DND-41 (cell line): ENCODE results near the gene NFKBIL1.

Experiments
- ATAC-seq: fragments of 200-7000 bp; cut with Tn5 transposase; 3 replicates; pipeline ENCODE4 v1.9.1; 2021; ENCODE audit warnings: low read depth; ENCODE audit not compliant: insufficient read depth
- DNase-seq: peaks from one replicate; pipeline ENCODE4 v3.0.0-alpha.2; 2020
- H2AFZ ChIP-seq: 2 replicates; pipeline ENCODE4 v1.6.0; 2012; ENCODE audit warnings: low read depth, low read length
- H3K27ac ChIP-seq: 2 replicates; pipeline ENCODE4 v1.5.1; 2012; ENCODE audit warnings: low read length, inconsistent platforms
- H3K27me3 ChIP-seq: fragments of 200-600 bp; sonication (generic); 2 replicates; pipeline ENCODE4 v1.6.0; 2012; ENCODE audit warnings: low read length, mild to moderate bottlenecking, inconsistent platforms; ENCODE audit not compliant: insufficient read depth, poor library complexity
- H3K36me3 ChIP-seq: 2 replicates; pipeline ENCODE4 v1.5.1; 2012; ENCODE audit warnings: low read length, inconsistent platforms; ENCODE audit not compliant: insufficient read depth
- H3K4me1 ChIP-seq: 2 replicates; pipeline ENCODE4 v1.5.1; 2012; ENCODE audit warnings: mild to moderate bottlenecking, low read length; ENCODE audit not compliant: insufficient read depth
- H3K4me2 ChIP-seq: 2 replicates; pipeline ENCODE4 v1.6.0; 2012; ENCODE audit warnings: mild to moderate bottlenecking, moderate library complexity, low read length, inconsistent platforms; ENCODE audit not compliant: insufficient read depth
- H3K4me3 ChIP-seq, 2 experiments: fragments of 200-600 bp in 1 of 2; shearing (Covaris generic) in 1 of 2; 2 replicates each; pipeline ENCODE4 v1.5.1; 2012 to 2016; ENCODE audit warnings: inconsistent platforms in 2 of 2, low read length in 2 of 2, mild to moderate bottlenecking in 2 of 2, low read depth in 1 of 2, moderate library complexity in 1 of 2
- H3K79me2 ChIP-seq: 2 replicates; pipeline ENCODE4 v1.6.0; 2012; ENCODE audit warnings: low read length, inconsistent platforms; ENCODE audit not compliant: insufficient read depth
- H3K9ac ChIP-seq: 2 replicates; pipeline ENCODE4 v1.6.0; 2012; ENCODE audit warnings: low read depth, mild to moderate bottlenecking, inconsistent platforms, low read length, moderate library complexity
- H3K9me3 ChIP-seq: 2 replicates; pipeline ENCODE4 v1.5.1; 2012; ENCODE audit warnings: low read length, moderate library complexity, mild to moderate bottlenecking, inconsistent platforms; ENCODE audit not compliant: insufficient read depth, severe bottlenecking
- H4K20me1 ChIP-seq: 2 replicates; pipeline ENCODE4 v1.6.0; 2012; ENCODE audit warnings: low read length; ENCODE audit not compliant: insufficient read depth
- EZH2 ChIP-seq: IDR thresholded peaks from 3 replicates; pipeline ENCODE4 v1.6.1; 2012; ENCODE audit warnings: borderline replicate concordance, low read depth, mild to moderate bottlenecking, moderate library complexity, low read length, inconsistent platforms; ENCODE audit not compliant: severe bottlenecking
- TF ChIP-seq, protein P1 (sequence below): IDR thresholded peaks from 2 replicates; pipeline ENCODE4 v1.5.1; 2012; ENCODE audit warnings: borderline replicate concordance, low read length, moderate library complexity, mild to moderate bottlenecking; ENCODE audit not compliant: poor library complexity, severe bottlenecking; ENCODE audit errors: extremely low read depth

Gene NFKBIL1

GRCh38 chr6:31531162-31531561, 16.2 kb upstream of the NFKBIL1 start:
- Histone ChIP-seq H4K20me1 (peaks cover 70% of the 10 kb centered on the region), H3K27me3 (no peaks in the 10 kb centered on the region), H3K9ac (no peak overlapping the region), H3K4me2 (no peak overlapping the region), H3K79me2 (peaks cover 29% of the 10 kb centered on the region), H3K27ac (no peak overlapping the region), H3K9me3 (no peaks in the 10 kb centered on the region), H3K4me3 (no peak overlapping the region), H2AFZ (no peak overlapping the region), H3K36me3 (peaks cover 67% of the 10 kb centered on the region), H3K4me1 (0 out of 2 replicates have a peak, but pooled peaks cover 3% of the 10 kb centered on the region)
- no peak for ATAC-seq
- TF ChIP-seq, protein P1, sequence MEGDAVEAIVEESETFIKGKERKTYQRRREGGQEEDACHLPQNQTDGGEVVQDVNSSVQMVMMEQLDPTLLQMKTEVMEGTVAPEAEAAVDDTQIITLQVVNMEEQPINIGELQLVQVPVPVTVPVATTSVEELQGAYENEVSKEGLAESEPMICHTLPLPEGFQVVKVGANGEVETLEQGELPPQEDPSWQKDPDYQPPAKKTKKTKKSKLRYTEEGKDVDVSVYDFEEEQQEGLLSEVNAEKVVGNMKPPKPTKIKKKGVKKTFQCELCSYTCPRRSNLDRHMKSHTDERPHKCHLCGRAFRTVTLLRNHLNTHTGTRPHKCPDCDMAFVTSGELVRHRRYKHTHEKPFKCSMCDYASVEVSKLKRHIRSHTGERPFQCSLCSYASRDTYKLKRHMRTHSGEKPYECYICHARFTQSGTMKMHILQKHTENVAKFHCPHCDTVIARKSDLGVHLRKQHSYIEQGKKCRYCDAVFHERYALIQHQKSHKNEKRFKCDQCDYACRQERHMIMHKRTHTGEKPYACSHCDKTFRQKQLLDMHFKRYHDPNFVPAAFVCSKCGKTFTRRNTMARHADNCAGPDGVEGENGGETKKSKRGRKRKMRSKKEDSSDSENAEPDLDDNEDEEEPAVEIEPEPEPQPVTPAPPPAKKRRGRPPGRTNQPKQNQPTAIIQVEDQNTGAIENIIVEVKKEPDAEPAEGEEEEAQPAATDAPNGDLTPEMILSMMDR, result no peak
- TF ChIP-seq EZH2, result no peak
- DNase-seq, result no peak

GRCh38 chr6:31531771-31532643, 15.4 kb upstream of the NFKBIL1 start:
- ATAC-seq (no peak), DNase-seq (no peak)
- H3K9ac ChIP-seq, result no peak overlapping the region
- peaks cover 78% of the 10 kb centered on the region for H4K20me1 ChIP-seq
- no peaks in the 10 kb centered on the region for H3K9me3 ChIP-seq
- no peak overlapping the region for H3K4me2 ChIP-seq
- TF ChIP-seq, protein P1, result no peak
- no peak for TF ChIP-seq EZH2
- peaks cover 37% of the 10 kb centered on the region for H3K79me2 ChIP-seq
- no peak overlapping the region for H3K4me3 ChIP-seq
- no peak overlapping the region for H2AFZ ChIP-seq
- H3K27me3 ChIP-seq, result no peaks in the 10 kb centered on the region
- 0 out of 2 replicates have a peak, but pooled peaks cover 9% of the 10 kb centered on the region for H3K4me1 ChIP-seq
- no peak overlapping the region for H3K27ac ChIP-seq
- peaks cover 75% of the 10 kb centered on the region for H3K36me3 ChIP-seq

- H3K79me2 ChIP-seq, result peaks cover 45% of the 10 kb centered on the region
- no peaks in the 10 kb centered on the region for H3K27me3 ChIP-seq
- no peak for TF ChIP-seq EZH2
- TF ChIP-seq, protein P1, result no peak
- H3K4me1 ChIP-seq, result peaks cover 13% of the 10 kb centered on the region; the same call in 1 of the 2 replicates
- H3K4me3 ChIP-seq, result no peak overlapping the region
- ATAC-seq, result no peak
- H3K36me3 ChIP-seq, result peaks cover 84% of the 10 kb centered on the region
- no peak overlapping the region for H3K9ac ChIP-seq
- no peaks in the 10 kb centered on the region for H3K9me3 ChIP-seq
- no peak for DNase-seq
- no peak overlapping the region for H2AFZ ChIP-seq
- H3K4me2 ChIP-seq, result no peak overlapping the region
- peaks cover 84% of the 10 kb centered on the region for H4K20me1 ChIP-seq
- H3K27ac ChIP-seq, result no peak overlapping the region
These were observed 14.6 kb upstream of the NFKBIL1 start for GRCh38 chr6:31532644-31533454.
